HEK293 (cell line): ENCODE data around the gene TMIGD1.

Source experiments
- CTCF ChIA-PET: fragments of 350-600 bp; formaldehyde crosslinking; extraction: SDS; loops from one replicate; lab custom pipeline; 2021; ENCODE audit warnings: antibody characterized with exemption; lab: Yijun Ruan, JAX
- POLR2A ChIA-PET: fragments of 300-600 bp; formaldehyde crosslinking; extraction: SDS; loops from one replicate; lab custom pipeline; 2020; ENCODE audit warnings: antibody characterized with exemption, inconsistent platforms; lab: Yijun Ruan, JAX
- H3K27ac ChIP-seq: fragments of 200-500 bp; sonication (Bioruptor generic); 2 replicates; pipeline ENCODE4 v1.5.1; 2014; ENCODE audit warnings: low read depth, low read length, control low read depth, inconsistent platforms; ENCODE audit errors: extremely low read depth
- H3K36me3 ChIP-seq, 2 experiments: fragments of 200-500 bp in 1 of 2; sonication (Bioruptor generic) in 1 of 2; 1 replicate in 1 of 2; 2 replicates in 1 of 2; pipeline ENCODE4 v1.5.1; 2014 to 2017; ENCODE audit warnings: inconsistent platforms in 2 of 2, low read length in 2 of 2; ENCODE audit not compliant: control insufficient read depth in 2 of 2, insufficient read depth in 1 of 2
- H3K4me1 ChIP-seq: fragments of 200-500 bp; sonication (Bioruptor generic); 2 replicates; pipeline ENCODE4 v1.5.1; 2014; ENCODE audit warnings: mild to moderate bottlenecking, low read length, inconsistent platforms; ENCODE audit not compliant: control insufficient read depth, insufficient read depth
- H3K4me3 ChIP-seq: 2 replicates; pipeline ENCODE4 v1.5.1; 2011; ENCODE audit warnings: low read depth, mild to moderate bottlenecking, control low read depth, low read length, moderate library complexity
- H3K9me3 ChIP-seq: fragments of 200-500 bp; sonication (Bioruptor generic); 2 replicates; pipeline ENCODE4 v1.5.1; 2014; ENCODE audit warnings: low read depth, low read length, inconsistent platforms; ENCODE audit not compliant: control insufficient read depth, insufficient read depth
- BCL11B ChIP-seq: fragments of 450-650 bp; formaldehyde crosslinking; IDR thresholded peaks from 2 replicates; pipeline ENCODE4 v1.5.1; 2016; ENCODE audit warnings: low read depth, missing biosample characterization, missing genetic modification characterization
- EGR2 ChIP-seq: fragments of 450-650 bp; formaldehyde crosslinking; IDR thresholded peaks from 2 replicates; pipeline ENCODE4 v1.5.1; 2016; ENCODE audit warnings: low read depth, missing biosample characterization, missing genetic modification characterization
- GLI4 ChIP-seq: fragments of 450-650 bp; formaldehyde crosslinking; IDR thresholded peaks from 2 replicates; pipeline ENCODE4 v1.5.1; 2016; ENCODE audit warnings: missing biosample characterization, missing genetic modification characterization
- KLF16 ChIP-seq: fragments of 450-650 bp; formaldehyde crosslinking; IDR thresholded peaks from 2 replicates; pipeline ENCODE4 v1.5.1; 2017; ENCODE audit warnings: missing biosample characterization, missing genetic modification characterization
- PBX3 ChIP-seq: sonication (generic); formaldehyde crosslinking; IDR thresholded peaks from 2 replicates; pipeline ENCODE4 v1.8.1; 2022; ENCODE audit warnings: mild to moderate bottlenecking, moderate library complexity, missing genetic modification reagents
- PRDM1 ChIP-seq: fragments of 450-650 bp; formaldehyde crosslinking; IDR thresholded peaks from 2 replicates; pipeline ENCODE4; 2016; ENCODE audit warnings: missing biosample characterization, missing genetic modification characterization
- REPIN1 ChIP-seq: fragments of 450-650 bp; formaldehyde crosslinking; IDR thresholded peaks from 2 replicates; pipeline ENCODE4 v1.5.1; 2017; ENCODE audit warnings: missing biosample characterization, missing genetic modification characterization, low read depth
- TCF7L2 ChIP-seq: IDR thresholded peaks from 2 replicates; pipeline ENCODE4 v1.6.1; 2011; ENCODE audit warnings: low read depth, mild to moderate bottlenecking, inconsistent platforms, low read length, moderate library complexity, borderline replicate concordance
- ZFHX2 ChIP-seq: fragments of 450-650 bp; formaldehyde crosslinking; conservative IDR thresholded peaks from 2 replicates; pipeline ENCODE4 v1.5.1; 2016; ENCODE audit warnings: missing biosample characterization, missing genetic modification characterization
- ZFP37 ChIP-seq: fragments of 450-650 bp; formaldehyde crosslinking; IDR thresholded peaks from 2 replicates; pipeline ENCODE4 v1.5.1; 2016; ENCODE audit warnings: missing biosample characterization, missing genetic modification characterization
- ZNF121 ChIP-seq: fragments of 450-650 bp; formaldehyde crosslinking; IDR thresholded peaks from 2 replicates; pipeline ENCODE4 v1.5.1; 2016; ENCODE audit warnings: missing biosample characterization, missing genetic modification characterization
- ZNF140 ChIP-seq: fragments of 450-650 bp; formaldehyde crosslinking; IDR thresholded peaks from 2 replicates; pipeline ENCODE4 v1.5.1; 2016; ENCODE audit warnings: missing biosample characterization, missing genetic modification characterization
- ZNF221 ChIP-seq: fragments of 450-650 bp; formaldehyde crosslinking; IDR thresholded peaks from 2 replicates; pipeline ENCODE4 v1.5.1; 2017; ENCODE audit warnings: missing biosample characterization, missing genetic modification characterization, borderline replicate concordance
- ZNF324 ChIP-seq: fragments of 450-650 bp; formaldehyde crosslinking; IDR thresholded peaks from 2 replicates; pipeline ENCODE4 v1.5.1; 2016; ENCODE audit warnings: missing biosample characterization, missing genetic modification characterization
- ZNF391 ChIP-seq: fragments of 450-650 bp; formaldehyde crosslinking; IDR thresholded peaks from 2 replicates; pipeline ENCODE4 v1.5.1; 2016; ENCODE audit warnings: low read depth, missing biosample characterization, missing genetic modification characterization, borderline replicate concordance
- ZNF398 ChIP-seq: fragments of 450-650 bp; formaldehyde crosslinking; IDR thresholded peaks from 2 replicates; pipeline ENCODE4 v1.5.1; 2017; ENCODE audit warnings: missing biosample characterization, missing genetic modification characterization
- ZNF433 ChIP-seq: fragments of 450-650 bp; formaldehyde crosslinking; IDR thresholded peaks from 2 replicates; pipeline ENCODE4 v1.5.1; 2016; ENCODE audit warnings: missing biosample characterization, missing genetic modification characterization, low read depth
- ZNF518A ChIP-seq: fragments of 450-650 bp; formaldehyde crosslinking; conservative IDR thresholded peaks from 2 replicates; pipeline ENCODE4 v1.5.1; 2016; ENCODE audit warnings: low read depth, missing biosample characterization, missing genetic modification characterization
- ZNF571 ChIP-seq: fragments of 450-650 bp; formaldehyde crosslinking; IDR thresholded peaks from 2 replicates; pipeline ENCODE4 v1.5.0; 2017; ENCODE audit warnings: missing biosample characterization, missing genetic modification characterization
- ZNF623 ChIP-seq: fragments of 450-650 bp; formaldehyde crosslinking; IDR thresholded peaks from 2 replicates; pipeline ENCODE4 v1.5.1; 2016; ENCODE audit warnings: missing biosample characterization, missing genetic modification characterization
- ZNF645 ChIP-seq: fragments of 450-650 bp; formaldehyde crosslinking; IDR thresholded peaks from 2 replicates; pipeline ENCODE4; 2016; ENCODE audit warnings: missing biosample characterization, missing genetic modification characterization
- ZNF791 ChIP-seq: fragments of 450-650 bp; formaldehyde crosslinking; IDR thresholded peaks from 2 replicates; pipeline ENCODE4 v1.5.1; 2016; ENCODE audit warnings: missing biosample characterization, missing genetic modification characterization
- ZNF837 ChIP-seq: fragments of 450-650 bp; formaldehyde crosslinking; IDR thresholded peaks from 2 replicates; pipeline ENCODE4 v1.5.1; 2016; ENCODE audit warnings: missing biosample characterization, missing genetic modification characterization

Gene TMIGD1

GRCh38 chr17:30316736-30317135 is 17.1 kb downstream of the TMIGD1 start:
- CTCF ChIA-PET = interaction anchor here (0.6 to 2.7 kb wide), 4 partner anchors 11 to 221 kb away, joined by 3 to 8 read pairs (median 5); no protein-coding TSS in a partner anchor
- H3K27ac ChIP-seq = no peak overlapping the region
- H3K4me3 ChIP-seq = no peak overlapping the region
- H3K4me1 ChIP-seq = no peaks in the 10 kb centered on the region
- no peaks in the 10 kb centered on the region for H3K36me3 ChIP-seq
- no peaks in the 10 kb centered on the region for H3K9me3 ChIP-seq
- POLR2A ChIA-PET = no interaction called here
- no peak for TF ChIP-seq ZFP37 (tag by site-specific recombination)
- TF ChIP-seq BCL11B = no peak
- no peak for TF ChIP-seq GLI4 (tag by site-specific recombination)
- TF ChIP-seq REPIN1 (tag by site-specific recombination) = no peak

GRCh38 chr17:30315106-30315505 is 18.8 kb downstream of the TMIGD1 start:
- Histone ChIP-seq H3K9me3 (no peaks in the 10 kb centered on the region), H3K27ac (no peak overlapping the region), H3K4me1 (no peaks in the 10 kb centered on the region), H3K4me3 (no peak overlapping the region), H3K36me3 (no peaks in the 10 kb centered on the region)
- ChIA-PET CTCF (interaction anchor here (2.1 to 2.4 kb wide), 2 partner anchors 22 to 211 kb away, joined by 7 to 9 read pairs; no protein-coding TSS in a partner anchor), POLR2A (no interaction called here)
- no peak for TF ChIP-seq ZNF221
- no peak for TF ChIP-seq ZNF398 (tag by site-specific recombination)
- no peak for TF ChIP-seq ZNF837 (tag by site-specific recombination)
- no peak for TF ChIP-seq ZNF391
- no peak for TF ChIP-seq ZFHX2 (tag by site-specific recombination)
- no peak for TF ChIP-seq GLI4 (tag by site-specific recombination)
- no peak for TF ChIP-seq KLF16 (tag by site-specific recombination)
- no peak for TF ChIP-seq EGR2
- TF ChIP-seq ZNF433 (tag by site-specific recombination) = no peak
- no peak for TF ChIP-seq ZNF623
- no peak for TF ChIP-seq ZNF791 (tag by site-specific recombination)
- TF ChIP-seq TCF7L2 = no peak
- no peak for TF ChIP-seq ZNF645 (tag by site-specific recombination)
- no peak for TF ChIP-seq ZNF324
- TF ChIP-seq PRDM1 = no peak
- TF ChIP-seq PBX3 (CRISPR knock-in tag) = no peak

GRCh38 chr17:30314474-30314873 is 19.4 kb downstream of the TMIGD1 start:
- Histone ChIP-seq H3K36me3 (no peaks in the 10 kb centered on the region), H3K9me3 (no peaks in the 10 kb centered on the region), H3K4me3 (no peak overlapping the region), H3K4me1 (no peaks in the 10 kb centered on the region), H3K27ac (no peak overlapping the region)
- CTCF ChIA-PET = interaction anchor here (2.1 to 2.4 kb wide), 2 partner anchors 22 to 210 kb away, joined by 7 to 9 read pairs; no protein-coding TSS in a partner anchor
- POLR2A ChIA-PET = no interaction called here
- no peak for TF ChIP-seq ZNF518A (tag by site-specific recombination)
- TF ChIP-seq ZNF121 (tag by site-specific recombination) = no peak
- no peak for TF ChIP-seq ZNF140
- no peak for TF ChIP-seq ZNF571 (tag by site-specific recombination)
